ENCODE results near the gene MTR.
A peak's percentile ranks its signal among the peaks of the same experiment; 100 is the strongest.
"Not testable (repeated sequence)": the region's sequence is repeated elsewhere in the genome, so short reads cannot be mapped to it uniquely, and the experiment has no call there.

MTR gene

GRCh38 chr1:236850077-236850979 is 55.2 kb downstream of the MTR start:
- POLR2A ChIA-PET = no interaction called here
- no peak for DNase-seq (ENCODE audit: low read depth, low spot score)
- CTCF ChIA-PET = interaction anchor here (1.4 to 2.1 kb wide), 3 partner anchors 11 to 91 kb away, joined by 3 to 4 read pairs (median 3); no protein-coding TSS in a partner anchor
- H3K4me3 ChIP-seq (ENCODE audit: low read depth, low read length) = no peak overlapping the region
- no peak for TF ChIP-seq CTCF (IDR thresholded peaks at IDR 0.05; ENCODE audit: insufficient read depth, low read length, missing control alignments)

GRCh38 chr1:236851871-236852270 is 56.8 kb downstream of the MTR start:
- no peak for DNase-seq (ENCODE audit: low read depth, low spot score)
- CTCF ChIA-PET = interaction anchor here (1.5 to 2.1 kb wide), 2 partner anchors 12 to 93 kb away, joined by 3 to 4 read pairs; no protein-coding TSS in a partner anchor
- no peak overlapping the region for H3K4me3 ChIP-seq (ENCODE audit: low read depth, low read length)
- POLR2A ChIA-PET = no interaction called here
- TF ChIP-seq CTCF (IDR thresholded peaks at IDR 0.05; ENCODE audit: insufficient read depth, low read length, missing control alignments) = no peak

GRCh38 chr1:236853921-236854604 is 59.0 kb downstream of the MTR start:
- no peak overlapping the region for H3K4me3 ChIP-seq (ENCODE audit: low read depth, low read length)
- CTCF ChIA-PET = interaction anchor here (0.8 to 1.8 kb wide), 4 partner anchors 10 to 245 kb away, joined by 3 to 5 read pairs (median 4); no protein-coding TSS in a partner anchor
- TF ChIP-seq CTCF (IDR thresholded peaks at IDR 0.05; ENCODE audit: insufficient read depth, low read length, missing control alignments) = no peak
- POLR2A ChIA-PET = no interaction called here
- DNase-seq (ENCODE audit: low read depth, low spot score) = peak; percentile 46

GRCh38 chr1:236854605-236854983 is 59.5 kb downstream of the MTR start:
- no peak for TF ChIP-seq CTCF (IDR thresholded peaks at IDR 0.05; ENCODE audit: insufficient read depth, low read length, missing control alignments)
- POLR2A ChIA-PET = no interaction called here
- CTCF ChIA-PET = interaction anchor here (1.2 to 1.8 kb wide), 2 partner anchors 10 to 15 kb away, joined by 4 to 5 read pairs; no protein-coding TSS in a partner anchor
- peak; percentile 26 for DNase-seq (ENCODE audit: low read depth, low spot score)
- no peak overlapping the region for H3K4me3 ChIP-seq (ENCODE audit: low read depth, low read length)

GRCh38 chr1:236856649-236857048 is 61.6 kb downstream of the MTR start:
- H3K4me3 ChIP-seq (ENCODE audit: low read depth, low read length); POLR2A ChIA-PET; DNase-seq (ENCODE audit: low read depth, low spot score): not testable (repeated sequence)
- CTCF ChIA-PET = interaction anchor here (0.8 kb wide), 1 partner anchor 248 kb away, joined by 4 read pairs; no protein-coding TSS in a partner anchor

GRCh38 chr1:236858165-236858564 is 63.1 kb downstream of the MTR start:
- H3K4me3 ChIP-seq (ENCODE audit: low read depth, low read length) = no peak overlapping the region
- no peak for DNase-seq (ENCODE audit: low read depth, low spot score)
- TF ChIP-seq CTCF (IDR thresholded peaks at IDR 0.05; ENCODE audit: insufficient read depth, low read length, missing control alignments) = no peak
- CTCF ChIA-PET = interaction anchor here (1.0 to 3.8 kb wide), 2 partner anchors 12 to 99 kb away, joined by 3 to 20 read pairs; no protein-coding TSS in a partner anchor
- POLR2A ChIA-PET = no interaction called here
